Stimulated activated CD8-positive, alpha-beta memory T cell treated with anti-CD3 and anti-CD28 coated beads, Interleukin-7, amount 100 ng/mL, for 48 hours (primary cell): Measurements from ENCODE around the gene DRD1.
A peak's percentile ranks its signal among the peaks of the same experiment; 100 is the strongest.

Experiments used
- DNase-seq, 2 donors: peaks; one replicate each; pipeline ENCODE4 v3.0.0-alpha.2; 2020; ENCODE audit warnings: low read depth in 1 of 2; ENCODE audit errors: extremely low read depth in 1 of 2

The DRD1 gene

GRCh38 chr5:175444060-175444904 lies at the start of gene DRD1:
TSS of gene DRD1 (minus strand) at chr5:175444182. CDS start at chr5:175443099, 1,083 bp downstream.
- DNase-seq: peak; percentile 7 to 21

GRCh38 chr5:175493726-175494125 lies 49.7 kb upstream of the DRD1 start:
- no peak for DNase-seq

GRCh38 chr5:175493260-175493659 lies 49.3 kb upstream of the DRD1 start:
- no peak for DNase-seq

GRCh38 chr5:175491223-175491622 lies 47.2 kb upstream of the DRD1 start:
- DNase-seq: no peak

- no peak for DNase-seq
Measured at GRCh38 chr5:175489693-175490443, 45.9 kb upstream of the DRD1 start.

- DNase-seq: no peak
Measured at GRCh38 chr5:175487514-175488222, 43.7 kb upstream of the DRD1 start.

GRCh38 chr5:175485631-175486030 lies 41.6 kb upstream of the DRD1 start:
- no peak for DNase-seq

- DNase-seq: no peak
Measured at GRCh38 chr5:175484829-175485228, 40.8 kb upstream of the DRD1 start.

- DNase-seq: no peak
Measured at GRCh38 chr5:175484322-175484721, 40.3 kb upstream of the DRD1 start.

- no peak for DNase-seq
Measured at GRCh38 chr5:175483337-175483736, 39.4 kb upstream of the DRD1 start.

GRCh38 chr5:175479125-175479881 lies 35.3 kb upstream of the DRD1 start:
- DNase-seq: no peak

- DNase-seq: peak; percentile 69 to 72
Measured at GRCh38 chr5:175478384-175479124, 34.6 kb upstream of the DRD1 start, which contains the start of gene SFXN1. TSS of gene SFXN1 (plus strand) at chr5:175478560. CDS start at chr5:175492104, 13,544 bp downstream.

- DNase-seq: no peak
Measured at GRCh38 chr5:175478008-175478383, 34.0 kb upstream of the DRD1 start.

- DNase-seq: no peak
Measured at GRCh38 chr5:175477440-175477839, 33.5 kb upstream of the DRD1 start.

GRCh38 chr5:175475248-175475647 lies 31.3 kb upstream of the DRD1 start:
- no peak for DNase-seq

GRCh38 chr5:175472378-175472777 lies 28.4 kb upstream of the DRD1 start:
- DNase-seq: no peak

GRCh38 chr5:175471628-175472027 lies 27.6 kb upstream of the DRD1 start:
- DNase-seq: peak; percentile 39 to 73

- no peak for DNase-seq
Measured at GRCh38 chr5:175471196-175471595, 27.2 kb upstream of the DRD1 start.

GRCh38 chr5:175470781-175471180 lies 26.8 kb upstream of the DRD1 start:
- DNase-seq: no peak

- DNase-seq: no peak
Measured at GRCh38 chr5:175469916-175470315, 25.9 kb upstream of the DRD1 start.
